Epithelial cell of proximal tubule (primary cell): Measurements from ENCODE around the gene PTPRT. TPM values are rescaled to one million over a fixed set of nuclear protein-coding genes. Genes with fewer than 3 reads are reported as not detected.

ENCODE experiments used
- DNase-seq: peaks from one replicate; pipeline ENCODE4 v3.0.0-alpha.2; 2011; ENCODE audit warnings: low read depth
- H3K4me3 ChIP-seq: 2 replicates; pipeline ENCODE4 v1.5.1; 2011; ENCODE audit warnings: low read depth, mild to moderate bottlenecking, low read length
- CTCF ChIP-seq: conservative IDR thresholded peaks from 2 replicates; pipeline ENCODE4 v1.5.1; 2012; ENCODE audit warnings: low read depth, mild to moderate bottlenecking, low read length
- total RNA-seq: library from RNA; depleted of rRNA; stranded (reverse); fragments of >200 nt; gene quantifications from 2 replicates; pipeline ENCODE4 v1.2.3, GENCODE V29; 2015

PTPRT gene
- total RNA-seq, 1 donor from 2014 or later = not detected

GRCh38 chr20:43034981-43035724, 154.6 kb downstream of the PTPRT start:
- no peak overlapping the region for H3K4me3 ChIP-seq
- TF ChIP-seq CTCF = no peak
- DNase-seq = no peak

GRCh38 chr20:43032459-43032858, 157.2 kb downstream of the PTPRT start:
- no peak for TF ChIP-seq CTCF
- H3K4me3 ChIP-seq = no peak overlapping the region
- DNase-seq = no peak

GRCh38 chr20:43029176-43029575, 160.5 kb downstream of the PTPRT start:
- DNase-seq = no peak
- TF ChIP-seq CTCF = no peak
- H3K4me3 ChIP-seq = no peak overlapping the region

GRCh38 chr20:43028470-43028869, 161.2 kb downstream of the PTPRT start:
- DNase-seq = no peak
- no peak for TF ChIP-seq CTCF
- H3K4me3 ChIP-seq = no peak overlapping the region

- no peak for TF ChIP-seq CTCF
- no peak overlapping the region for H3K4me3 ChIP-seq
- no peak for DNase-seq
Observed at GRCh38 chr20:43023836-43024235, 165.9 kb downstream of the PTPRT start.

GRCh38 chr20:43022568-43022967, 167.1 kb downstream of the PTPRT start:
- TF ChIP-seq CTCF = no peak
- no peak for DNase-seq
- H3K4me3 ChIP-seq = no peak overlapping the region

- DNase-seq = no peak
- TF ChIP-seq CTCF = no peak
- no peak overlapping the region for H3K4me3 ChIP-seq
Observed at GRCh38 chr20:43022081-43022480, 167.6 kb downstream of the PTPRT start.
